ENCODE results near the gene RABGAP1.
"Not testable (repeated sequence)": the region's sequence is repeated elsewhere in the genome, so short reads cannot be mapped to it uniquely, and the experiment has no call there.

The RABGAP1 gene

GRCh38 chr9:122940749-122941581 lies at the start of gene RABGAP1:
Gene RABGAP1 (plus strand): TSS chr9:122941020. CDS start chr9:122957060, 16,040 bp downstream.
- H3K27me3 Mint-ChIP-seq (ENCODE audit: low read depth) = no peaks in the 10 kb centered on the region
- peaks cover 32% of the 10 kb centered on the region for H3K4me1 Mint-ChIP-seq (ENCODE audit: low read depth)
- peaks cover 15% of the 10 kb centered on the region for H3K36me3 Mint-ChIP-seq (ENCODE audit: low read depth)
- H3K27ac Mint-ChIP-seq = peak within 1 kb of the TSS; percentile 96
- no peaks in the 10 kb centered on the region for H3K9me3 Mint-ChIP-seq
- H3K4me3 Mint-ChIP-seq = peak within 1 kb of the TSS; percentile 98

GRCh38 chr9:122897969-122898368 lies 42.9 kb upstream of the RABGAP1 start:
- no peaks in the 10 kb centered on the region for H3K9me3 Mint-ChIP-seq
- H3K4me3 Mint-ChIP-seq = no peak overlapping the region
- peaks cover 13% of the 10 kb centered on the region for H3K36me3 Mint-ChIP-seq (ENCODE audit: low read depth)
- no peaks in the 10 kb centered on the region for H3K27me3 Mint-ChIP-seq (ENCODE audit: low read depth)
- H3K27ac Mint-ChIP-seq = no peak overlapping the region
- peaks cover 18% of the 10 kb centered on the region for H3K4me1 Mint-ChIP-seq (ENCODE audit: low read depth)

- Mint-ChIP-seq H3K4me1 (ENCODE audit: low read depth) (peaks cover 29% of the 10 kb centered on the region), H3K9me3 (no peaks in the 10 kb centered on the region), H3K36me3 (ENCODE audit: low read depth) (peaks cover 8% of the 10 kb centered on the region), H3K27ac (no peak overlapping the region), H3K4me3 (peak overlapping the region; percentile 26), H3K27me3 (ENCODE audit: low read depth) (no peaks in the 10 kb centered on the region)
Observed at GRCh38 chr9:122900791-122901190, 40.0 kb upstream of the RABGAP1 start.

- H3K4me1 Mint-ChIP-seq (ENCODE audit: low read depth) = peaks cover 21% of the 10 kb centered on the region
- no peaks in the 10 kb centered on the region for H3K9me3 Mint-ChIP-seq
- no peaks in the 10 kb centered on the region for H3K27me3 Mint-ChIP-seq (ENCODE audit: low read depth)
- peak overlapping the region; percentile 92 for H3K27ac Mint-ChIP-seq
- H3K36me3 Mint-ChIP-seq (ENCODE audit: low read depth) = peaks cover 11% of the 10 kb centered on the region
- H3K4me3 Mint-ChIP-seq = peak overlapping the region; percentile 94
Observed at GRCh38 chr9:122904466-122904822, 36.4 kb upstream of the RABGAP1 start.

- peaks cover 18% of the 10 kb centered on the region for H3K4me1 Mint-ChIP-seq (ENCODE audit: low read depth)
- H3K4me3 Mint-ChIP-seq = peak within 1 kb of the TSS; percentile 94
- H3K27me3 Mint-ChIP-seq (ENCODE audit: low read depth) = no peaks in the 10 kb centered on the region
- peak within 1 kb of the TSS; percentile 92 for H3K27ac Mint-ChIP-seq
- peaks cover 13% of the 10 kb centered on the region for H3K36me3 Mint-ChIP-seq (ENCODE audit: low read depth)
- no peaks in the 10 kb centered on the region for H3K9me3 Mint-ChIP-seq
Observed at GRCh38 chr9:122904823-122905710, 35.8 kb upstream of the RABGAP1 start, which contains the start of gene RC3H2. Gene RC3H2 (minus strand): TSS chr9:122905359. CDS start chr9:122897509, 7,850 bp downstream.

- H3K4me3 Mint-ChIP-seq; H3K27ac Mint-ChIP-seq; H3K9me3 Mint-ChIP-seq; H3K27me3 Mint-ChIP-seq (ENCODE audit: low read depth): not testable (repeated sequence)
- Mint-ChIP-seq H3K4me1 (ENCODE audit: low read depth) (peaks cover 21% of the 10 kb centered on the region), H3K36me3 (ENCODE audit: low read depth) (peaks cover 20% of the 10 kb centered on the region)
Observed at GRCh38 chr9:122906122-122906521, 34.7 kb upstream of the RABGAP1 start.

- Mint-ChIP-seq H3K4me1 (ENCODE audit: low read depth) (peaks cover 23% of the 10 kb centered on the region), H3K27me3 (ENCODE audit: low read depth) (no peaks in the 10 kb centered on the region), H3K4me3 (peak overlapping the region; percentile 97), H3K36me3 (ENCODE audit: low read depth) (peaks cover 37% of the 10 kb centered on the region), H3K27ac (peak overlapping the region; percentile 97), H3K9me3 (no peaks in the 10 kb centered on the region)
Observed at GRCh38 chr9:122912671-122912963, 28.2 kb upstream of the RABGAP1 start.

GRCh38 chr9:122912964-122913673 lies 27.7 kb upstream of the RABGAP1 start, which contains the start of gene ZBTB6:
Gene ZBTB6 (minus strand): TSS chr9:122913323. CDS start chr9:122912072, 1,251 bp downstream.
- Mint-ChIP-seq H3K9me3 (no peaks in the 10 kb centered on the region), H3K4me3 (peak within 1 kb of the TSS; percentile 97), H3K27ac (peak within 1 kb of the TSS; percentile 97), H3K4me1 (ENCODE audit: low read depth) (peaks cover 23% of the 10 kb centered on the region), H3K36me3 (ENCODE audit: low read depth) (peaks cover 37% of the 10 kb centered on the region), H3K27me3 (ENCODE audit: low read depth) (no peaks in the 10 kb centered on the region)

- Mint-ChIP-seq H3K27ac (no peak overlapping the region), H3K4me1 (ENCODE audit: low read depth) (peaks cover 2% of the 10 kb centered on the region), H3K27me3 (ENCODE audit: low read depth) (no peaks in the 10 kb centered on the region), H3K4me3 (no peak overlapping the region), H3K36me3 (ENCODE audit: low read depth) (peaks cover 10% of the 10 kb centered on the region), H3K9me3 (no peaks in the 10 kb centered on the region)
Observed at GRCh38 chr9:122918310-122918709, 22.5 kb upstream of the RABGAP1 start.

- Mint-ChIP-seq H3K9me3 (no peaks in the 10 kb centered on the region), H3K4me1 (ENCODE audit: low read depth) (peaks cover 6% of the 10 kb centered on the region), H3K27ac (no peak overlapping the region), H3K27me3 (ENCODE audit: low read depth) (no peaks in the 10 kb centered on the region), H3K4me3 (no peak overlapping the region), H3K36me3 (ENCODE audit: low read depth) (peaks cover 11% of the 10 kb centered on the region)
Observed at GRCh38 chr9:122922713-122923112, 18.1 kb upstream of the RABGAP1 start.

GRCh38 chr9:122923947-122924346 lies 16.9 kb upstream of the RABGAP1 start:
- Mint-ChIP-seq H3K4me3 (no peak overlapping the region), H3K27ac (no peak overlapping the region), H3K27me3 (ENCODE audit: low read depth) (no peaks in the 10 kb centered on the region), H3K9me3 (no peaks in the 10 kb centered on the region), H3K4me1 (ENCODE audit: low read depth) (peaks cover 6% of the 10 kb centered on the region), H3K36me3 (ENCODE audit: low read depth) (peaks cover 9% of the 10 kb centered on the region)

- Mint-ChIP-seq H3K9me3 (no peaks in the 10 kb centered on the region), H3K4me1 (ENCODE audit: low read depth) (peaks cover 9% of the 10 kb centered on the region), H3K27ac (no peak overlapping the region), H3K27me3 (ENCODE audit: low read depth) (no peaks in the 10 kb centered on the region), H3K4me3 (no peak overlapping the region), H3K36me3 (ENCODE audit: low read depth) (peaks cover 4% of the 10 kb centered on the region)
Observed at GRCh38 chr9:122929796-122930354, 10.9 kb upstream of the RABGAP1 start.

- Mint-ChIP-seq H3K4me1 (ENCODE audit: low read depth) (peaks cover 12% of the 10 kb centered on the region), H3K27ac (no peak overlapping the region), H3K36me3 (ENCODE audit: low read depth) (peaks cover 7% of the 10 kb centered on the region), H3K4me3 (no peak overlapping the region), H3K9me3 (no peaks in the 10 kb centered on the region), H3K27me3 (ENCODE audit: low read depth) (no peaks in the 10 kb centered on the region)
Observed at GRCh38 chr9:122930541-122931225, 10.1 kb upstream of the RABGAP1 start.

Data from T-helper 1 cell treated with Interleukin-12 subunit alpha and Interleukin-12 subunit beta and Interleukin-4 antibody, amounts not matched to agents 30 μg/mL and 1 μg/mL, for 36 hours (primary cell).